GM23248 (cell line): ENCODE data around the gene MMAA.

Experiments
- EZH2 ChIP-seq: fragments of 200-600 bp; sonication (generic); IDR thresholded peaks from 2 replicates; pipeline ENCODE4 v1.6.1; 2018; ENCODE audit warnings: antibody characterized with exemption, mild to moderate bottlenecking; ENCODE audit not compliant: insufficient read depth, poor library complexity, severe bottlenecking
- EZH2phosphoT487 ChIP-seq: fragments of 200-600 bp; sonication (generic); IDR thresholded peaks from 2 replicates; pipeline ENCODE4 v1.6.1; 2018; ENCODE audit warnings: antibody characterized with exemption, moderate library complexity, mild to moderate bottlenecking, low read depth; ENCODE audit not compliant: insufficient read depth

GRCh38 chr4:145583191-145584055 is 35.8 kb upstream of the MMAA start:
- TF ChIP-seq EZH2 (no peak), EZH2phosphoT487 (no peak)
